MM.1S (cell line): ENCODE data around the gene ADAMTS12.

Source experiments
- CTCF ChIP-seq: fragments of 300-600 bp; sonication (generic); IDR thresholded peaks from 2 replicates; pipeline ENCODE4 v1.5.1; 2016; ENCODE audit warnings: antibody characterized with exemption, low read length, mixed read lengths
- EZH2 ChIP-seq: fragments of 300-600 bp; sonication (generic); optimal IDR thresholded peaks from 2 replicates; pipeline ENCODE3; 2017; ENCODE audit warnings: low read depth, mild to moderate bottlenecking, antibody characterized with exemption, low read length, mixed read lengths

- TF ChIP-seq CTCF (no peak), EZH2 (no peak)
Observed at GRCh38 chr5:33737697-33738096, 154.1 kb downstream of the ADAMTS12 start.
